ENCODE data around the gene SLC22A15. TPM values are rescaled to one million over a fixed set of nuclear protein-coding genes. Genes with fewer than 3 reads are reported as not detected.
"Not testable (repeated sequence)": the region's sequence is repeated elsewhere in the genome, so short reads cannot be mapped to it uniquely, and the experiment has no call there.

The SLC22A15 gene
- total RNA-seq: 3.5 TPM

DNA sequence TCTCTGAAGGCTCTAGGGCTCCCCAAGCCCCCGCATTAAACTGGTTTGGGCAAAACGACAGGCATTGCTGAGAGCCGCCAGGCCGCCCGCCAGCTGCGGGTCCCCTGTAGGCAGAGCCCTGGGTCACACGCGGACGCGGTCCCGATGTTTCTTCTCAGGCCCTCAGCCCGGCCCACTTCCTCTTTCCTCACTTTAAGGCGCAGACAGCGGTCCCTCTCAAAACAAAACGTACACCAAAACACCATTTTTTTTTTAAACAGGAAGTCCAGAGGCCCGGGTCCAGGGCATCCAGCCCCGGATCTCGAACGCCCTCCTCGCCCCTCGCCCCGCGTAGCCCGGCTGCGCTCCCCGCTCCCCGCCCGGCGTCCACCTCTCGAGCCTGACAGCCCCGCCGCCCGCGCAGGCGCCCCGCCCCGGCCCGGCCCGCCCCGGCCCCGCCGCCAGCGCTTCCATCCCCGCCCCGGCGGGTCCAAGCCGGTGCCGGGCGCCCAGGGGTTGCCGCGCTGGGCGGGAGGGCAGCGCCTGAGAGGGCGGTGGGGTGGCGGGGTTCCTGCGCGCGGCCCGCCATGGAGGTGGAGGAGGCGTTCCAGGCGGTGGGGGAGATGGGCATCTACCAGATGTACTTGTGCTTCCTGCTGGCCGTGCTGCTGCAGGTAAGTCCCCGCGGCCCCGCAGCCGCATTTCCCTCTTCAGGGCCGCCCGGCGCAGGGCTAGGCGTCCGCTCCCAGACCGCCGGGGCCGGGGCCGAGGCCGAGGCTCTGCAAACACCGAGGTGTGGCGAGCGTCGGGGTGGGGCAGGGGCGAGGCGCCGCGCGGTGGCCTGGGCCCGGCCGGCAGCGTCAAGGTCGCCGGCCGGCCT, at the start of gene SLC22A15:
Gene SLC22A15, plus strand, starts transcription at position 452 of the 859 bp plus-strand sequence. Its CDS starts 115 bp downstream, at position 567.
- intact Hi-C loops (cut with DNase I): no loop called here
- peak; percentile 75 for ATAC-seq
- peak; percentile 69 for DNase-seq (ENCODE audit: low spot score)

DNA sequence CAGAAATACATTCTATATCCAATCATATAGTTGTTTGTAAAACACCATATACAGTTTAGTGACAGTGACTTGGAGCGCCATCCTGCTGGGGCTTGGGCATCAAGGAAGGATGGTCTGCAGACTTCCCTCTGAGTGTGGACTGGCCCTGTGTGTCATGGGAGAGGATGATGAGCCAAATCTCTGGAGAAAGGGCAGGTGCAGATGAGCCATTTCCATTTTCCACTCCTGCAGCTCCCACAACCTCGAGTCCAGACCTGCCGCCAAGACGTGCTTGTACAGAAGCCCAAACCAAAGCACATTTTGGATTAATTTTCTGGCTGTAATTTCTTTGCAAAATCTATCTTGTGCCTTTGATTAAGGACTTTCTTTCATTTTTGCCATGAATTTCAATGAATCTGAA, 48.3 kb upstream of the SLC22A15 start:
- intact Hi-C loops (cut with DNase I): no loop called here
- DNase-seq (ENCODE audit: low spot score): no peak
- ATAC-seq: no peak

DNA sequence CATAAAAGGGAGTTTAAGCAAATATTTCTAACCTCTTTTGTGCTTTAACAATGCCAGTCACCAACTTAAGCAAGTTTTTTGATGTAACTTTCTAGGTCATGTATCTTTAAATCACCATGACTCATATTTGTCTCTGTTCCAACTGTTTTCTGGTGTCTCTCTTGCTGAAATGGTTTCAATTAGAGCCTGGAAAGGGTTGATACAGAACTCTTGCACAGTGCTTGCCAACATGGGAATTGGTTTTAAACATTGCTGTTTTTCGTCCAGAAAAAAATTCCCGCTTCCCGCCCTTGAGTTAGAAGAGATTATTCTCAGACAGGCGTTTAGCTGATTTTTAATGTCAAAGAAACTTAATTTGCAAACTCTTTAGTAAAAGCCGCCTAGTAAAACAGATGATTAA, 46.4 kb upstream of the SLC22A15 start:
- intact Hi-C loops (cut with DNase I): no loop called here
- peak; percentile 82 for ATAC-seq
- no peak for DNase-seq (ENCODE audit: low spot score)

DNA sequence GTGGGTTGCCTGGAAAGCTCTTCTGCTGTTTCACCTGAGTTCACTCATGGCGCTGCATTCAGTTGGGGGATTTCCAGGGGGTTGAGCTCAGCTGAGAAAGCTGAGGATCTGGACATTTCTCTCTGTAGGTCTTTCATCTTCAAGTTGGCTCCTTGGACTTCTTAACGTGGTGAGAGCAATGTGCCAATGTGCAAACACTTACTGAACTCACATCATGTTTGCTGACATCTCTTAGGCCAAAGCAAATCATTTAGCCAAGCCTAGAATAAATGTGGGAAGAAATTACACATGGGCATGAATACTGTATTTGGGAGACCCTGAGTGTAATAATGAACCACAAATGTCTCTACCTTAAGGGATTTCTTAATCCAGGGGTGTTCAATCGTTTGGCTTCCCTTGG, 42.7 kb upstream of the SLC22A15 start:
- ATAC-seq (no peak), DNase-seq (ENCODE audit: low spot score) (no peak)
- intact Hi-C loops (cut with DNase I): no loop called here

DNA sequence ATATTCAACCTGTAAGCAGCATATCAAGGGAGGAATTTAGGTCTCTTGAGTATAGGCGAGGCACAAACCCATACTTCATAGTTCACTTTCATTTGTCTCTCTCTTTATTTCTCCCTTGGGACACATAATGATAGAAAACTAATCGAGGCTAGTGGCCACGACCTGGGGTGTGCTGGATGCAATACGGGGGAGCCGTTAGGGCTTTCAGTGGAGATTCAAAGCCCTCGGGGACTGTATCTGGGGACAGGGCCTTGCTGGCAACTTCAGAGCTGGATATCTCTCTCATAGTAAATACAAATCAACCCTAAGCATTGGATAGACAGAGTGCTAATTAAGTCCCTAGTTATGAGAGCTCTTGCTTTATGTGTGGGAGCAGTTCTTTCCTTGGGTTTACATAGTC, 36.9 kb upstream of the SLC22A15 start:
- intact Hi-C loops (cut with DNase I): no loop called here
- ATAC-seq (no peak), DNase-seq (ENCODE audit: low spot score) (no peak)

DNA sequence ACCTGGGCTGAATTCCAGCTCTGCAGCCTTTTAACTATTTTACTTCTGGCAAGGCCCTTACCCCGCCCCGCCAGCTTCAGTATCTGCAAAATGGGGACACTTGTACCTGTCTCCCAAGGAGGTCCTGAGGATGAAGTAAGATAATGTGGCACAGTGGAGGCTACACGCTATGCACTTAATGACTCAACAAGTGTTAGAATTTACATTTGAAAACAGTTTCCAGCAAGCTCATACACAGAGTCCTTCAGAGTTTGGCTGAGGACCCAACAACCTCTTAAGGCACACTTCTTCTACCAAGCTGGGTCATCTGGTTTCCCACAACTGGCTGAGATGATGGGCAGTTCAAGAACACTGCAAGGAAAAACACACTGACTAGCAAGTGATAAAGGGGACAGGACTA, 30.2 kb upstream of the SLC22A15 start:
- no peak for DNase-seq (ENCODE audit: low spot score)
- intact Hi-C loops (cut with DNase I): no loop called here
- ATAC-seq: no peak

DNA sequence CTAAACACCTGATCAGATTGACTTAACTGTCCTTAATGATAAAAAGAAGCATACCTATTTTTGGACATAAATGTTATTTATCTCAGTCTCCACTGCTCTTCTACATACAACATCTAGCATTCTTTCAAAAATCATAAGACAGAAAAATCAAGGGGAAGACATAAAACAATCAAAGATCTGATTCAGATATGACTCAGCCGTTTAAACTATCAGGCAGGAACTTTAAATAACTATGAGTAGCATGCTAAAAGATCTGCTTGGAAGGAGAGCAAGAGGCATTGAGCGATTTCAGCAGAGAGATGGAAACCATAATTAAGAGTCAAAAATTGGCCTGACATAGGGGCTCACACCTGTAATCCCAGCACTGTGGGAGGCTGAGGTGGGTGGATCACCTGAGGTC, 27.2 kb upstream of the SLC22A15 start:
- ATAC-seq (no peak), DNase-seq (ENCODE audit: low spot score) (no peak)
- intact Hi-C loops (cut with DNase I): no loop called here

DNA sequence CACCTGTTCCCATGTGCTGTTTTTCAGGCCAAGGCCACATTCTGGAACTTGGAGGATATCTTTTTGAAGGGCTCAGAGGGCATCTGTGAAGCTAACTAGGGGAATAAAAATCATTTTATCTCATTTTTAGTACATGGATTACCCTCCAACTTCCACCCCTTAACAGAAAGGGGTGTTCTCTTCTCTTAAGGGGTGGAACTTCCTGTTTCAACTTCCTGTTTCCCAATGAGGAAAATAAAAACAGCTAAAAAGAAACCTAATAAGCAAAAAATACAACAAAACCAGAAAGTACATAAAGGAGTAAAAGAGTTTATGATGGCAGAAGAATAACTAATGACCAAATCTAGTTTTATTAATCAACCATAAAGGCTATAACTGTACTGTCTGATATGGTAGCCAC, 24.8 kb upstream of the SLC22A15 start:
- DNase-seq (ENCODE audit: low spot score) (no peak), ATAC-seq (no peak)
- intact Hi-C loops (cut with DNase I): no loop called here

DNA sequence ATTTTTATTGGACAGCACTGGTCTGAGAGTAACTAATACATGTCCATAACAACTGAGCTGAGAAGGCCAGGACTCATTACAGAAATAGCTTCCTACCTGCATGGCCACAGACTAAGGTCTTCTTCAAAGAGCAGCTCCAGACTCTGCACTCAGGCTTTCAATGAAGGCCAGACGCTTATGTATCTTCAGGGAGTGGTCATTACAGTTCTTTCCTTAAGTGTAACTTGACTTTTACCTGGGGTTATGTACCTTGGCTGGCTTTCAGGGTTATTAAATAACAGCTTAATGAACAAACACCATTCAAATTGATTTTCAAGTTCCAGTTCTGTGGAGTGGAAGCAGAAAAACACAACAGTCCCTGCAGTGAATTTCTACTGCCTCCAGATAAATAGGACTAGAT, 23.8 kb upstream of the SLC22A15 start:
- intact Hi-C loops (cut with DNase I): no loop called here
- ATAC-seq (no peak), DNase-seq (ENCODE audit: low spot score) (no peak)

DNA sequence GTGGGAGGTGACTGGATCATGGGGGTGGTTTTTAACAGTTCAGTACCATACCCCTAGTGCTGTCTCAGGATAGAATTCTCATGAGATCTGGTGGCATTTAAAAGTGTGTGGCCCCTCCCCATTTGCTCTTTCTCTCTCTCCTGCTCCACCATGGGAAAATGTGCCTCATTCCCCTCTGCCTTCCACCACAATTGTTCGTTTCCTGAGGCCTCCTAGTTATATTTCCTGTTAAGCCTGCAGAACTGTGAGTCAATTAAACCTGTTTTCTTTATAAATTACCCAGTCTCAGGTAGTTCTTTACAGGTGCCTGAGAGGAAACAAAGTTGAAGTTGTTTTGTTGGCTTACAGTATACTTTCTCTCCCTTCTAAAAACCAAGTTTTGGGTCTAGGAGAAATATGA, 23.1 kb upstream of the SLC22A15 start:
- intact Hi-C loops (cut with DNase I): no loop called here
- DNase-seq (ENCODE audit: low spot score): no peak
- no peak for ATAC-seq

DNA sequence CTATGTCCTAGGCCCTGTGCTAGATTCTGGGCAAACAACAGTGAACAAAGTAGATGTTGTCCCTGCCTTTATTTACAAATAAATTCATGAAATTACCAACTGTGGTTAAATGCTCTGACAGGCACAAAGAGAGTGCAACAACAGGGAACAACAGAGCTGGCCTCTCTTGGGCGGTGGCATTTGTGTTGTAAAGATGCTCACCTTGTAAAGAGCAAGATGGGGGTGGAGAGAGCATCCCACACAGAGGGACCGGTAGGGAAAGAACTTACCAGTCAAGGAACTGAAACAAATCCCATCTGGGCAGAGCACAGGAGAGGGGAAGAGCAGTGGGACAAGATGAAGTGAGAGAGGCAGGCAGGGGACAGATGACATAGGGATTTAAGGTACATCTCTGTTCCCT, 21.6 kb upstream of the SLC22A15 start:
- intact Hi-C loops (cut with DNase I): no loop called here
- DNase-seq (ENCODE audit: low spot score) (no peak), ATAC-seq (no peak)

DNA sequence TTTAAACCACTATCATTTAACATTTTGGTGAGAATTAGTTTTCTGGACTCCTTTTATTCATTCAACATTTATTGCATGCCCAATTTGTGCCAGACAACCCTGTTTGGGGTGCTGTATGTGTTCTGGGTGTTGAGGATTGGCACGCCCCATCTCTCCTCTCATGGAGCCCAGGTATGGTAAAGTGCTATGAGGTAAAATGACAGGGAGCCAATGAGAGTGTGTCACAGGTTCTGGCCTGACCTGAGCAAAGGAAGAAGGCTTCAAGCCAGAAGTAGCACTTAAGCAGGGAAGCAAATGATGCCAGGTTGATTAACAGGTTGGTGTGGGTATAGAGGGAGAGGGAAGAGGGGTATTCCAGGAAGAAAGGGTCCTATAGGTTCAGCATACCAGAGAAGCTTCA, 21.1 kb upstream of the SLC22A15 start:
- no peak for ATAC-seq
- intact Hi-C loops (cut with DNase I): no loop called here
- no peak for DNase-seq (ENCODE audit: low spot score)

DNA sequence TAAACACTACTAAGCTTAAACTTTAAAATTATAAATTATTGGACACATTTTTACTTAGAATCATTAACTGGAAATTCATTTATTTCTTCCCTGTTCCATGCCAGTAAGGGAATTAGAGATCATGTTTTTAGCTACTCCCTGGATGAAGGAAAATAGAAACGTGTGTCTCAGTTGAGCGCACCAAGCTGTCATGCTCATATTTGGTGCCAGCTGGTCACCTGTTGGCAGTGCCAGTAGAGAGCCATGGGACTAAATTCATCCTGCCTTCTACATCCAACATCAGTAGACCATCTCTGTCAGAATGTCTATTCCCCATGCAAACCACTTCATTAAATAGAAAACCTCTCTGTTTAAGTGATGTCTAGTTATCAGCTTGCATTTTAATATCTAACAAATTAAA, 17.4 kb upstream of the SLC22A15 start:
- ATAC-seq (no peak), DNase-seq (ENCODE audit: low spot score) (no peak)
- intact Hi-C loops (cut with DNase I): no loop called here

DNA sequence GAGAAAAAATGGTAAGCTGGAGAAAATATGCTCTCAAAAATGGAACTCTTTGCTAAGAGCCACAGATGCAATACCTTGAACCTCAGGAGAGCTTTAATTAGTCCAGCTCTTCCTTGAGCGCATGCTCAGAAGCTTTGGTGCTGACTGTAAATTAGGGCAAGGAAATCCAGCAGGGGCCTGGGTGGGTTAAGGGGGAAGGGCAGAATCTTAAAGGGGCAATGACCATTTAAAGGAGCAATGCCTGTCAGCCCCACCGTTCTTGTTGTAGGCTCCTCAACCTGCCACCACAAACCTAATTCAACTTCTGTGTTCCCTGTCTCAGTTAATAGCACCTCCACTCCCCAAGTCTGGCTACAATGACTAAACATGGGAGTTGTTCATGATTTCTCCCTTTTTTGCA, 6.8 kb upstream of the SLC22A15 start:
- DNase-seq (ENCODE audit: low spot score): no peak
- intact Hi-C loops (cut with DNase I): no loop called here
- no peak for ATAC-seq

DNA sequence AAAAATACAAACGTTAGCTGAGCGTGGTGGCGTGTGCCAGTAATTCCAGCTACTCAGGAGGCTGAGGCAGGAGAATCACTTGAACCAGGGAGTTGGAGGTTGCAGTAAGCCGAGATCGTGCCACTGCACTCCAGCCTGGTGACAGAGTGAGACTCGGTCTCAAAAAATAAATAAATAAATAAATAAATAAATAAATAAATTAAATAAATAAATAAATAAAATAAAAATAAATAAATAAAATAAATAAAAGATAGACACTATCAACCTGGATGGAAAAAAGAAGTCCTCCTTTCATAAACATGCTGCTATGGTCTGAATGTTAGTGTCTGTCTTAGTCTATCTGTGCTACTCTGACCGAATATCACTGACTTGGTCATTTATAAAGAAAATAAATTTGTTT, 4.5 kb upstream of the SLC22A15 start:
- ATAC-seq; DNase-seq (ENCODE audit: low spot score); intact Hi-C loops (cut with DNase I): not testable (repeated sequence)

DNA sequence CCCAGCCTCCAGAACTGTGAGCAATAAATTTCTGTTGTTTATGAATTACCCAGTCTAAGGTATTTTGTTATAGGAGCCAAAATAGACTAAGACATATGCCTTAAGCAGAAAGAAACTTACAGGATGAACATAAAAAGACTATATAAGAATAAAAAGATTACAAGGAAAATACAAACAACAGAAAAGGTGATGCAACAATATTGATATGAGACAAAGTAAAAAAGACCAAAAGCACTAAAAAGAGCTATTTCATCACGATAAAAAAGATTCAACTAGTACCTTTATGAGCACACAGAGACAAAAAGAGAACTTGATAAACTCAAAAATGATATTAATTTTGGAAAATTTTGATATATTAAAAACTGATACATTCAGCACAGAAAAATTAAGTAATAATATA, 3.2 kb upstream of the SLC22A15 start:
- DNase-seq (ENCODE audit: low spot score) (no peak), ATAC-seq (no peak)
- intact Hi-C loops (cut with DNase I): no loop called here

DNA sequence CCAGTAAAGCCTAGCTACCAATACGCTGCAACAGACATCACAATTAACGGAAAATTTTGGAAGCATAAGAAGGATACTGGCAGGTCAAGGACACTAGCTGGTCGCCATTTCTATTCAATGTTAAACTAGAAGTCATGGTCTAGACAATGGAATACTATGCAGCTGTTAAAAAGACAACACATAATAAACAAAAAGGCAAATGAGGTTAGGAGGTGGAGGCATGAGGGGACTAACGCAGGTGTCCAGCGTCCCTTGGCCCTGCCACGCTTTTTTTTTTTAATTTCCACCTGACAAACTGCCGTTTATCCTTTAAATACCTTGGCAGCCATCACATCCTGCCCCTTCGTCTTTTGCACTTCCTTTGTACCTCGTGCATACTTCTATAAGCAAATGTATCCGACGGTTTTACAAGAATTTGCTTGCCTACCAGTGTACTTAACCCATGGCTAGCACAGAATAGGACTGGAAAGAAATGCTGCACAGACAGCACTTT, 698 bp upstream of the SLC22A15 start:
- no peak for ATAC-seq
- intact Hi-C loops (cut with DNase I): no loop called here
- DNase-seq (ENCODE audit: low spot score): no peak

DNA sequence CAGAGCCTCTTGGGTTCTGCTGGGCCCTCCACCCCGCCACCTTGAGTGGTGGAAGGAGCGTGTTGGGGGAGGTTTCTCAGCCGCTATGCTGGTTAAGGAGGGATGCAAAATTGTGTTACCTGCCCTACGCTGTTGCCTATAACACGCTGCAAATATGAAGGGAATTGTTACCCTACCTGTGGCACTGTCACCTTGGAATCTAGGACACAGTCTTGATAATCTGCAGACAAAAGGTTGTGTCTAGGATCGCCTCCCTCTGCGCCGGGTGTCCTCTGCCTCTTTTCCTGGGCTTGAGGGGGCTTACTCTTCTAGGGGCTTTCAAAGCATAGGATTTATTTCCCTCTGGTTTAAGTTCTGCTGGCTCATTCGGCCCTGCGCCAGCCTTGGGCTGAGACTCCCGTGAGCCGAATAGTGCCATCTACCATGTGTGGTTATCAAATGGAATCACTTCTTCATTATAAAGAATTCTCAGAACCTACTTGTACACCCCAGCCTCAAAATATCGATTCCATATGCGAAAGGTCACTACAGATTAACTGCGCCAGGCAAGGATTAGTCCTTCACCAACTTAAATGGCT, 697 bp downstream of the SLC22A15 start:
- ATAC-seq (no peak), DNase-seq (ENCODE audit: low spot score) (no peak)
- intact Hi-C loops (cut with DNase I): no loop called here

DNA sequence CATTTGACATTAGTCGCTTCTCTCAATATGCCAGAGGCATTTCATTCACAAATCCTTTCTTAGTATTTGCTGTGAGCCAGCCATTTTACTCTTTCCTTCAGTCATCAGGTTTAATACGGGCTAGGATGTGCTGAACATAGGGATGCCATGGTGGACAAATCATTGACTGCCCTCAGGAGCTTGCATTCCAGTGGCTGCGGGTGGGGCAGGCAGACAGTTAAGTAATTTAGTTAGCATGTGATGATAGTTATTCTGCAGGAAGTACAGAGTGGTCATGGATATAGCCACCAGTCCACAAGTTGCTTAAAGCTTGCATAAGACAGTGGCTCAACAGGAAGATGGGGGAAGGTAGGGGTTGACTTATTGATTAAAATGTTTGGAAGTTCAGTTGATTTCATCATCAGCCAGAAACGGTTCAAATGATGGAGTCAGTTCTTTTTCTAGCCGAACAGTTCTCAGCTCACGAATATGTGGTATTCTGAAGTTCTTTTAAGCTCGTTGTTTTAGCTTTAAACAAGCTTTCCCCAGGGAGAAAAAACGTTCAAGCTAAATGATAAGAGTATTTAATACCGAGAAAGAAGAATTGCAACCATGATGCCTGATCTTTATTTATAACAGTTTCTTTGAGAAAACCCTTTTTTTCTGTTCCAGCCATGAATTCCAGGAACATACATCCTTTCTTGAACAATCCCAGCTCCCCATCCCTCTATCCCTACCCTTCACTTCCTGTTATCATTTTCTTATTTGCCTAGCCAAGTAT, 1.4 kb downstream of the SLC22A15 start:
- ATAC-seq (peak; percentile 64), DNase-seq (ENCODE audit: low spot score) (no peak)
- intact Hi-C loops (cut with DNase I): no loop called here

Data from sciatic nerve (tissue), 2 donors.